Tongue (tissue), 2 donors: ENCODE data around the gene SCAI. TPM values are rescaled to one million over a fixed set of nuclear protein-coding genes. Genes with fewer than 3 reads are reported as not detected.
"Not testable (repeated sequence)": the region's sequence is repeated elsewhere in the genome, so short reads cannot be mapped to it uniquely, and the experiment has no call there.

Experiments used
- DNase-seq: peaks from one replicate; pipeline ENCODE4 v3.0.0-alpha.2; 2015
- total RNA-seq: library from RNA; depleted of rRNA; stranded (reverse); fragments of >200 nt; gene quantifications from one replicate; pipeline ENCODE4 v1.2.3, GENCODE V29; 2014

SCAI gene
- total RNA-seq, 1 donor from 2014 or later, result 10.5 TPM

GRCh38 chr9:125015655-125016054 is 127.7 kb downstream of the SCAI start:
- DNase-seq, result not testable (repeated sequence)

- DNase-seq, result not testable (repeated sequence)
These were observed 131.3 kb downstream of the SCAI start for GRCh38 chr9:125012013-125012412.

- no peak for DNase-seq
These were observed 134.7 kb downstream of the SCAI start for GRCh38 chr9:125008599-125008998.

GRCh38 chr9:125003332-125003731 is 140.0 kb downstream of the SCAI start:
- DNase-seq, result no peak

GRCh38 chr9:124983698-124984097 is 159.6 kb downstream of the SCAI start:
- no peak for DNase-seq

GRCh38 chr9:124980431-124980830 is 162.9 kb downstream of the SCAI start:
- DNase-seq, result no peak

GRCh38 chr9:124975131-124975530 is 168.2 kb downstream of the SCAI start:
- no peak for DNase-seq

- DNase-seq, result no peak
These were observed 169.5 kb downstream of the SCAI start for GRCh38 chr9:124973807-124974206.

GRCh38 chr9:124972241-124972770 is 171.0 kb downstream of the SCAI start:
- DNase-seq, result no peak

- no peak for DNase-seq
These were observed 173.9 kb downstream of the SCAI start for GRCh38 chr9:124969401-124969800.

GRCh38 chr9:124968238-124968637 is 175.1 kb downstream of the SCAI start:
- DNase-seq, result no peak

GRCh38 chr9:124965775-124966568 is 177.4 kb downstream of the SCAI start:
- not testable (repeated sequence) for DNase-seq

- no peak for DNase-seq
These were observed 178.7 kb downstream of the SCAI start for GRCh38 chr9:124964604-124965003.

GRCh38 chr9:124964056-124964455 is 179.3 kb downstream of the SCAI start:
- no peak for DNase-seq

- no peak for DNase-seq
These were observed 182.9 kb downstream of the SCAI start for GRCh38 chr9:124960409-124960752.

- not testable (repeated sequence) for DNase-seq
These were observed 183.5 kb downstream of the SCAI start for GRCh38 chr9:124959671-124960408.

- no peak for DNase-seq
These were observed 189.1 kb downstream of the SCAI start for GRCh38 chr9:124954255-124954654.

- no peak for DNase-seq
These were observed 193.1 kb downstream of the SCAI start for GRCh38 chr9:124950050-124950718.

- no peak for DNase-seq
These were observed 193.9 kb downstream of the SCAI start for GRCh38 chr9:124949387-124949786.

- no peak for DNase-seq
These were observed 195.5 kb downstream of the SCAI start for GRCh38 chr9:124947727-124948391.

- no peak for DNase-seq
These were observed 197.2 kb downstream of the SCAI start for GRCh38 chr9:124946167-124946566.
